Measurements from ENCODE around the gene MCM6.
"Not testable (repeated sequence)": the region's sequence is repeated elsewhere in the genome, so short reads cannot be mapped to it uniquely, and the experiment has no call there.

MCM6 gene

DNA sequence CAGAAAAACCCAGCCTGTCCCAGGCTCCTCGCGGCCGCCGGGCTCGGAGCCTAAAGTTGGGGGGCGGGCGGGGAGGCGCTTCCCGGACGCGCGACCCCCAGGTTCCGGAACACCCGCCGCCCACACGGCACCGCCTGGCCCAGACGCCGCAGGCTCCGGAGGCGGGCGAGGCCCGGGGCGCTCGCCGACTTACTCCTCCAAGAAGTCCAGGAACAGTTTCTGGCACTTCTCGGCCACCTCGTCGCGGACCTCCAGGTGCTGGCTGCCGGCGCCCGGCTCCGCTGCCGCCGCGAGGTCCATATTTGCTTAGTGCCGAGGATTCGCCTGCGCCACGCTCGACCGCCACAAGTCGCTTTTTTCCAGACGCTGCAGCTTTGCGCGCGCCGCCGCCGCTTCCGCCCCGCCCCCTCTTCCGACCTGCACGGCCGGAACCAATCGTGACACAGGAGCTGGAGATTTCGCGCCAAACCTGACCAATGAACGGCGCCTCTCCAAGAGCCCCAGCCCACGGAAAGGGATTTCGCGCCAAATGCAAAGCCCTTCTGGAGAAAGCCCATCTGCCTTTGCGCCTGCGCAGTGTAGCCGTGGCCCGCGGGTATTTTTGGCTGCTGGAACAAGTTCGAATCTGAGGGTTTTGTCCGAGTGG is at the start of gene MCM6:
Gene MCM6 (minus strand): TSS at position 378 of the 646 bp plus-strand sequence. CDS start 78 bp downstream, at position 300.
- DNase-seq = peak; percentile 97

DNA sequence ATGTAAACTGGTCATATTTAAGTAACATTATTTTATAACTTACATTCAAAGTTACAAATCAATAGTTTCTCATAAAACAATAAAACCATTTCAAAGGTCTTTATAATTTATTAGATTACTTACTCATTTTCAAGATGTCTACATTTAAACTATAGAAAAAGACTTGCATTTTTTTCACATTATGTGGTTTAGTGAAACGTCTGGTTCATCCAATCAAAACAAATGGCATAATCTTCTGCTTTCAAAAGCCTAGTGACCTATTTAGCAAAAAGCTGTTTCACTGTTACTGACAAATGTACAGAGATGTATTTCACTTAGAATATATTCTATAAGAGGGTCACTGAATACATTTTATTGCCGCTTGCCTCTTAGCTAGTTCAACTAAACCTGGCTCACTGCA is 49.3 kb upstream of the MCM6 start:
- no peak for DNase-seq

DNA sequence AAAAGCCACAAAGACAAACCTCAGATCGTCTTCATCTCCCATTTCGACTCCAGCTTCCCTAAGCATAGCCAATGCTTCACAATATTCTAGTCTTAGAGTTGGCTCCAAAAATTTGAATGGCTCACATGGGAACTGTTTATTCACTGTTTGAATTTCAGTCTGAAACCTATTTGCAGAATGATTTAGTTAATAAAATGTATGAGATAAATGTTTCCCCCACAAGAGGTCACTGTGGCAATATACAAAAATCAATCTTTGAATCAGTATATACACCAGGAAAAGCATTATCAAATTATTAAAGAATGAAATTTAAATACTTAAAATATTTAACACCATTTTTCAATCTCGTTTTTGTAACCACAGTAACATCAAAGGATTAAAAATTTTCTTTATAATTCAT is 40.0 kb upstream of the MCM6 start:
- DNase-seq = no peak

DNA sequence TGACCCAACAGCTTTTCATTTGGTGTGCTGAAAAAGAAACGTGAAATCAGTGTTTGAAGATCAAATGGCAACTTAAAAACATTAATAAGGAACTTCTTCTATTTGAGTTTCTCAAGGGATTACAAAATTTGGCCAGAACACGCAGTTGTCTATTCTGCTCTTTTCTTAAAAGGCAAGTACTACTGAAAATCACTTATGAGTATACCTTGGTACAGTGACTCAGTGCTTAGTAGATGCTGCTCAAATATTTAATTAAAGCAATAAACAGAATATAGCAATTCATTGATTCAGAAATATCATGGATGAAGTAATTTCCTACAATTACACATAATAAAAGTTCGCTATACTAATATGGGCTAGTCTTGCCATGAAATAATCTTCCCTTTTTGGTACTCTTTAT is 38.2 kb upstream of the MCM6 start:
- no peak for DNase-seq

DNA sequence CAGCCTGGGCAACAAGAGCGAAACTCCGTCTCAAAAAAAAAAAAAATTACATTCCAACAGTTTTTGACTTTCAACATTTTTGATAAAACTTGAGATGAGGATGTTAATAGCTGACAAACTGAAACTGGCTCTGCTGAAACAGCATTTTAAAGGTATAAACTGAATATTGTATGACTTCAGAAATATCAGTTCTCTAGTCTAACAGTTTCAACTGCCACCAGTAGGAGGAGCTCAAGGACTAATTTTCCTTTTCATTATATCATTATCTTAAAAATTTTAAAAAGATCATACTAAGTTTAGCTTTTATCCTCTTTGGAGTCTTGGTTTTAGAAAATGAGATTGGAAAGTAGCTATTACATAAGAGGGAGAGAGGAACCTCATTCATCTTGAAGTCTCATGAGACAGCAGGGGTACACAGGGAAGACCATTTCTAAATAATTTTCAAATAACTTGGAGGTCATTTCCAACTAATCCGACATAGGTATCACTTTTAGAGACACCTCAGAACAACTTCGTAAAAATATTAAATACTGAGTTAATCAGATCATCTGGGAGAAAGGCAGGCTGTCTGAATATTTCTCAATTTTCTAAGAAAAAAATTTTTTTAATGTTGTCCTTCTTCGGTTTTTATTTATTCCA is 37.6 kb upstream of the MCM6 start:
- no peak for DNase-seq

DNA sequence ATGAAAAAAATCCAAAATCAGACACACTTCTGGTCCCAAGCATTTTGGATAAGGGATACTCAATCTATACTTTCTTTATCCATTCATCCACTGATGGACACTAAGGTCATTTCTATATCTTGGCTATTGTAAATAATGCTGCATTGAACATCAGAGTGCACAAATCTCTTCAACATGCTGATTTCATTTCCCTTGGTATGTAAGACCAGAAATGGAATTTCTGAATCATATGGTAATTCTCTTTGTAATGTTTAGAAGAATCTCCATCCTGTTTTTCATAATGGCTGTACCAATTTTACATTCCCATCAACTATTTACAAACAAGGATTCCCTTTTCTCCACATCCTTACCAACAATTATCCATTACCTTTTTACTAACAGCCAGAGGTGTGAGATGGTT is 33.7 kb upstream of the MCM6 start:
- DNase-seq = no peak

DNA sequence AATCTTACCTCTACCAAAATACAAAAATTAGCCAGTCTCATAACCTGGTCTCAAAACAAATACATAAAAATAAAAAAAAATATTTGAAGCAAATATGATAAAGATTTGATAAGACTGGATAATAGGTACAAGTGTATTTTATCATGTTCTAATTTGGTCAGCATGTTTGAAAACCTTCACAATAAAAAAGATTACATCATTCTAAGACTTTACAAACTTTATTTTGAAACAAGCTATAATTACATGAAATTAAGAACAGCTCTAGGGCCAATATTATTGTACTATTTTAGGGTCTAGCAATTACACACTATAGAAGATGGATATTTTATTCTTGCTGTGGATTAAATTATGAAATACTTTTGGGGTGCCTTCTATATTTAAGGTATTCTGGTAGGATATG is 29.4 kb upstream of the MCM6 start:
- no peak for DNase-seq

DNA sequence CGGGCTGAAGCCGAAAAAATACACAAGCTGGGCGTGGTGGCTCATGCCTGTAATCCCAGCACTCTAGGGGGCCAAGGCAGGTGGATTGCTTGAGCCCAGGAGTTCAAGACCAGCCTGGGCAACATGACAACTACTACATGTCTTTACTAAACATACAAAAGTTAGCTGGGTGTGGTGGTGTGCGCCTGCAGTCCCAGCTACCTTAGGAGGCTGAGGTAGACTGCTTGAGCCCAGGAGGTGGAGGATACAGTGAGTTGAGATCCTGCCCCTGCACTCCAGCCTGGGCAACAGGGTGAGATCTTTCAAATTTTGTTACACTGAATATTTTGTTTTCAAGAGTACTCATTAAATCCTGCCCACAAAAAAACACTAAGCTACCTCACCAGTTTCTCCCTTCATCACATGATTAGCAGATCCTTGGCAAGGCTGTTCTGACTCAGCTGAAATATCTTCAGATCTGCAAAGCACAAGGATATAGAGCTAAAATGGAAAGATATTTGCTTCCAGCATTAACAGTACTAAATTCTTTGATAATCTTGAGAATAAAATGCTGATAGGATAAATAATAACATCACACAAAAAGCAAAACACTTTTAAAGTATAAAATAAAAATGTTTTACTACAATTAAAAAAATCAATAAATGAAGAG is 28.2 kb upstream of the MCM6 start:
- no peak for DNase-seq

DNA sequence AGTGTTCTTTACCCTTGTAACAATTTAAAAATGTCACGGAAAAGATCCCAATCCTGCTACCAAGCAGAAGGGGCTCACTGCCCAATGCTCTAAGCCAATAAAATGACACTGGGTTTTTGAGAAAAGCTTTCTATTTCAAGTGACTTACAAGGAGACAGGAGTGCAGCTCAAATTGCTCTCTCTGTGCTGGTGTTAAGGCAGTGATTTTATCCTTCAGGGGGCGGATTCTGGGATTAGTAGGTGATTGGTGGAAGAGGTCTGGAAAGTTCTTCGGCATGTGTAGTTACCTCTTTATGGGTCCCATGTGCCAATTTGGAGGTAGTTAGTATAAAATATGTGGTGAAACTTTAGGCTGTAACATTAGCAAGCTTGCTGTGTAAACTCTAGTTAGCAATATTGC is 27.4 kb upstream of the MCM6 start:
- DNase-seq = no peak

DNA sequence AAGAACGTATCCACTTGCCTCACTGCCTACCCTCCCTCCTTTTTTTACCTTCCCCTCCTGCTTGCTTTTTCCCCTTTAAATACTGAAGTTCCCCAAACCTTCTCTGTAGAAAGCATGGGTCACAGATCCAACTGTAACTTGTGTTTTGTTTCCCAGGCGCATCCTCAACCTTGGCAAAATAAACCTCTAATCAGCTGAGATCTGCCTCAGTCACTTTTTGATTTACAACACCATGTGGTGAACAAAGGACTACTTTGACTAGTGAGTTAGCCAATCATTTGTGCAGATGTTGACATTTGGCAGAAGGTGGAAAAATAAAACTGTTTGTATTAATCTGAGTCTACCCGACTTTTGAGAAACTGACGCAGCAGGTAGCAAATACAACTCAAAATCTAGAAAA is 23.3 kb upstream of the MCM6 start:
- DNase-seq = no peak

DNA sequence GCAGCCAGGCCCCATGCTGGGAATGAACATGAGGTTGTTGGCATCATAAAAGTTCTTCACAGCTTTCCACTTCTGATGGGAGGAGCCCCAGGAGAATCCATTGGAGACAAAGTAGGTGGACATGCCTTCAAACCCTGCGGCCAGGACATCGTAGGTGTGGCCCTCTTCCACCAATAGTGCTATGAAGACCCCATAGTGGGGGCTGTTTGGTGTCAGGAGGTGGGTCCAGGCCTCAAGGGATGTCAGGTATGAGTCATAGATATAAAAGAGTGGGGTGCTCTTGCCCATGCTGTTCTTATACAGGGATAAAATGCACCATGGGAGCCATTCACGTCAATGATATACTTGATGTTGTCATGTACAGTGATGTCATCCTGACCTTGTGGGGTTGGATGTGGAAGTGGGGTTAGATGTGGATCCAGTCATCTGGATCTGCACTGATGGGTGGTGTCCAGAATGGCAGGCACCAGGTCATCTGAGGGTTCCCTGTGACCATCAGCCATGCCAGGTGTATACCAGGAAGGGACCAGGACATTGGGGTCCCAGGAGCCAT is 22.1 kb upstream of the MCM6 start:
- DNase-seq = no peak

DNA sequence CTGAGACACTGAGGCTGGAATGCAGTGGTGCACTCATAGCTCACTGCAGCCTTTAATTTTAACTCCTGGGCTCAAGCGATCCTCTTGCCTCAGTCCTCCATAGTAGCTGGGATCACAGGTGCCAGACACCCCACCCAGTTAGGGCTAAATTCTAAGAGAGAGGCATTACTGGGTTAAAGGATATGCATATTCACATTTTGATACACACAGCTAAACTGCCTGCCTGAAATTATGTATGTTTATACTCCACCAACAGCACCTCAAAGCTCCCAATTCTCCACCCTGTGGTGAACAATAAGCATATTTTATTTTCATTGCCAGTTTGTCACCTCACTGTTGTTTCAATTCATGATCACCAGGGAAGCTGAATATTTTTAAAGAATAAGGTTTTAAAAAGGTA is 18.7 kb upstream of the MCM6 start:
- no peak for DNase-seq

DNA sequence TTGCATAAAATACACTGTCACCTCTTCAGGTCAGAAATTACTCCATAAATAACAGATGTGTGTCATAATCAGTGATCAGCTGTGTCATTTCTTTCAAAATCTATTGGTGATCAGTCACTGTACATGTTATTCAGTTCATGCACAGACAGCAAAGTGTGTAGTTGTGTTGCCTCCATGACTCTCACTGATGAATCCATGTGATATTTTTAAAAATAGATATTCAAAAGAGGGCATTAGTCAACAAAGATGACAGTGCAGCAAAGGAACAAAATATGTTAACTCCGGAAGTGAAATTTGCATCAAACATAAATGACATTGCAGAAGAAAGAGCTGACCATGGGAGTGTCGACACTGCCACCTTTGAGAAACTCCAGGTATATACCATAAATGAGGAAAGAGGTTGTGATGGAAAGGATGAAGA is 17.1 kb upstream of the MCM6 start:
- DNase-seq = no peak

DNA sequence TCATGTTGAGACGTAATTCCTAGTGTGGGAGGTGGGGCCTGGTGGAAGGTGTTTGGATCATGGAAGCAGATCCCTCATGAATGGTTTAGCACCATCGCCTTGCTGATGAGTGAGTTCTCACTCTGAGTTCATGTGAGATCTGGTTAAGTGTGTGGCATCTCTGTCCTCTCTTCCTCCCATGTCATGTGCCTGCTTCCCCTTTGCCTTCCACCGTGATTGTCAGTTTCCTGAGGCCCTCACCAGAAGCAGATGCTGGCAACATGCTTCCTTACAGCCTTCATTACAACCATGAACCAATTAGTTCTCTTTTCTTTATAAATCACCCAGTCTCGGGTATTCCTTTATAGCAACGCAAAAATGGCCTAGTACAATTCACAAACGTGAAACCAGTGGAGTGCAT is 14.6 kb upstream of the MCM6 start:
- no peak for DNase-seq

DNA sequence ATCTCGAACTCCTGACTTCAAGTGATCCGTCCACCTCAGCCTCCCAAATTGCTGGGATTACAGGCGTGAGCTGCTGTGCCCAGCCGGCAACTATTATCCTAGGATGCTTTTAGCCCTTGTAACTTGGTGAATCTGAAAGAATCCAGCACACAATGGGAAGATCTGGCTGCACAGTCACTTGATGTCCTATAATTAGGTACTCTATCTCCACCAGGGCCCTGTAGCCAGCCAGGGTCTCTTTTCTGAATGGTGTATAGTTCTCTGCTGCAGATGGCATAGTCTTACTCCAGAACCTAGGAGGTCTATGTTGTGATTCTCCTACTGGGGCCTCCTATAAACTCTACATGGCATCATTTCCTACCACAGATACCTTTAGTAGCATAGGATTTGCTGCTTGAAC is 13.9 kb upstream of the MCM6 start:
- no peak for DNase-seq

DNA sequence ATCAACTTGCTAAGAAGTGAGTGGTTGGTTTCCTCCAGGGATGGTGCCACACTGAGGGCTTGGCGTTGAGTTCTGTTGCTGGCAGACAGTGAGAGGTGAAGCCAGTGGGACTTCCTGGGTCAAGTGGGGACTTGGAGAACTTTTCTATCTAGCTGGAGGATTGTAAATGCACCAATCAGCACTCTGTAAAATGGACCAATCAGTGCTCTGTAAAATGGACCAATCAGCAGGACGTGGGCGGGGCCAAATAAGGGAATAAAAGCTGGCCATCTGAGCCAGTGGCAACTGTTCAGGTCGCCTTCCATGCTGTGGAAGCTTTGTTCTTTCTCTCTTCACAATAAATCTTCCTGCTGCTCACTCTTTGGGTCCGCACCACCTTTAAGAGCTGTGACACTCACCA is 12.3 kb upstream of the MCM6 start:
- DNase-seq = not testable (repeated sequence)

DNA sequence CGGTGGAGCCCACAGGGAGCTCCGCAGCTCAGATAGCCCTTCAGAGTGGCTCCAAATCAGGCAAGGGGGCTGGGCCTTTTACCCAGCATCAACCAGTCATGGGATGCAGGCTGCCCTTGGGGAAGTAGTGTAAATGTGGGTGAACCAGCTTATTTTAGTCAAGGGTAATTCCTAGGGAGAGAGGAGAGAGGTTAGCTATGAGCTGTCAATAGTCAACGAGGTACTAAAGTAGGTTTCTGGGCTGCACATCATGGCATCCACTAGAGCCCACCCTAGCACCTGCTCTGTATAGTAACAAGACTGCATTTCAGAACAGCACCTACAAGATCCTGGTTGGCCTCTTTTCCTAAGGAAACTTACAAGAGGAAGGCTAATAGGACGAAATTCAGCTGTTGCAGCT is 9.5 kb upstream of the MCM6 start:
- DNase-seq = no peak

DNA sequence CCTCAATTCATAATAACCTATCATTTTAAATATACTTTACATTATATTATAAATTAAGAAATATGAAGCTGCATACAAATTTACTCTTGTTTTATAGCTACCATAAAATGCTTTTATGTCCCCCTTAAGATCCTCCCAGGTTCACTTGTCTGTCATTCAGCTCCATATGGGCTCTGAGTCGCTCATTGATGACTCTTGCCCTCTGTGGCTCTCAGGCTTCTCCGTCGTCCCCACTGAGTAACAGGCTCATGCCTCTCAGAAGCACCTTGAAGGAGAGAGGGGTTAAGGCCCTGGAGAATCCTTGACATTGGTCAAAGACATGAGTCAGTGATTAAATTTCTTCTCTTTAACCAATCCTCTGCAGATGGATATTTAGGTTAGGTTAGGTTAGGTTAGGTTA is 6.2 kb upstream of the MCM6 start:
- DNase-seq = no peak

DNA sequence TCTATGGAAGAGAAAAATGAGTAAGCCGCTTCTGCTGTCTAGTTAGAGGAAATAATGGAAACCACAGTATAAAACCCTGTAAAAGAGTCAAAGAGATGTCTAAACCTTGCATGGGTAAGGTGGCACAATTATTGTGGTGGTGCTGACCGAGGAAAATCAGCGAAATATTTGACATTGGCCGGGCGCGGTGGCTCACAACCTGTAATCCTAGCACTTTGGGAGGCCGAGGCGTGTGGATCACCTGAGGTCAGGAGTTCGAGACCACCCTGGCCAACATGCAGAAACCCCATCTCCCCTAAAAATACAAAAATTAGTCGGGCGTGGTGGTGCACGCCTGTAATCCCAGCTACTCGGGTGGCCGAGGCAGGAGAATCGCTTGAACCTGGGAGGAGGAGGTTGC is 527 bp upstream of the MCM6 start:
- not testable (repeated sequence) for DNase-seq

DNA sequence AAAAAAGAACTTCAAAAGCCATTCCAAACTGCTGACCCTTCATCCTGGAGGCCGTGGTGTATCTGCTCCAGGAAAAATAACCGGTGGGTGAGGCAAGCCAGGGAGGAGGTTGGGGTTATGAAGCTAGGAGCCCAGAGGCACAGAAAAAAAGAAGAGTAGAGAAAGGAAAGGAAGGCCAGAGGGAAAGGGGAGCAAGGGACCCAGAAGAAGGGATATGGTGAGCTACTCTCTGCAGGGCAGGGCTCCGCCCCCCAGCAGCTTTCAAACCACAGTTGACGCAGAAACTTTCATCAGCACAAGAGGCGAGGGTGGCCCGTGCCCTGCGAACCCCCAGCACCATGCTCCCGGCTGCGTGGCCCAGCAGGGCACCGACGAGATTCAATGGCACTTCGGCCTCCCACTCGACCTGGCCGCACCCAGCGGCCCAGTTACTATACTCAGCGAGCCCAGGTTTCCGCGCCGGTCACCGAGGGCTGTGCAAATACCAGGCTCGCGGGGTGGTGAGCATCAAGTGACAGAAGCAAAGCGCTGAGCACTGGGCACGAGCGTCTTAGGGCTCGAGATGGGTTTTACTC is 665 bp downstream of the MCM6 start:
- DNase-seq = peak; percentile 72

DNA sequence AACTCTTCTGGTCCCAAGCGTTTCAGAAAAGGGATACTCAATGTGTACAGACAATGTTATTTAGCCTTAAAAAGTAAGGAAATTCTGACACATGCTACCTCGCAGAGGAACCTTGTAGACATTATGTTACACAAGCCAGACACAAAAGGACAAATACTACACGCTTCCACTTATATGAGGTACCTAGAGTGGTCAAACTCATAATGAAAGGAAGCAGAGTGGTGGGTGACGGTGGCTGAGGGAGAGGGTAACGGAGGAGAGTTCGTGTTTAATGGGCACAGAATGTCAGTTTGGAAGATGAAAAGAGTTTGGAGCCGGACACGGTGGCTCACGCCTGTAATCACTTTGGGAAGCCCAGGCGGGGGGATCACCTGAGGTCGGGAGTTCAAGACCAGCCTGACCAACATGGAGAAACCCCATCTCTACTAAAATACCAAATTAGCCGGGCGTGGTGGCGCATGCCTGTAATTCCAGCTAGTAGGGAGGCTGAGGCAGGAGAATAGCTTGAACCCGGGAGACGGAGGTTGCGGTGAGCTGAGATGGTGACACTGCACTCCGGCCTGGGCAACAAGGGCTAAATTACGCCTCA is 1.4 kb downstream of the MCM6 start:
- no peak for DNase-seq

DNA sequence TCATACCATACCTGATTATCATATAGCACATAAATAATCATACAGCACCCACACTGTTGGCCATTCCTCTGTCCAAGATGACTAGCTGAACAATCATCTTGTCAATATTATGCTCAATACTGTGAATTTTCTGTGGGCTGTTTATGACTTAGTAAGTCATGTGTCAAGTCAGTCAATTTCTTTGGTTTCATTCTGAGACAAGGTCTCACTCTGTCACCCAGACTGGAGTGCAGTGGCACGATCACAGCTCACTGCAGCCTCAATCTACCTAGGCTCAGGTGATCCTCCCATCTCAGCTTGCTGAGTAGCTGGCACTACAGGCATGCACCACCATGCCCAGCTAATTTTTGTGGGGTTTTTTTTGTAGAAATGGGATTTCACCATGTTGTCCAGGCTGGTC is 5.7 kb downstream of the MCM6 start:
- DNase-seq = no peak

DNA sequence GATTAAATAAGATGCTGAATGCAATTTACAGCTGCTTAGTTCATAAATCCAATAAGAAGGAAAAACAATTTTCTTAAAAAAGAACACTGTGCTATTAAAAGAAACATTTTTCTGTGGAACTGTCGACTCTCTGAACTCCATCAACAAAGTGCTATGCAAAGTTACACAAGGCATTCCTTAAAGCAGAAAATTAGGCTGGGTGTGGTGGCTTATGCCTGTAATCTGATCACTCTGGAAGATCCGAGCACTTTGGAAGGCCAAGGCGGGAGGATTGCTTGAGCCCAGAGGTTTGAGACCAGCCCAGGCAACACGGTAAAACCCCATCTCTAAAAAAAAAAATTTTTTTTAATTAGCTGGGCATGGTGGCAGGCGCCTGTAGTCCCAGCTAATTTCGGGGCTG is 13.0 kb downstream of the MCM6 start:
- no peak for DNase-seq

DNA sequence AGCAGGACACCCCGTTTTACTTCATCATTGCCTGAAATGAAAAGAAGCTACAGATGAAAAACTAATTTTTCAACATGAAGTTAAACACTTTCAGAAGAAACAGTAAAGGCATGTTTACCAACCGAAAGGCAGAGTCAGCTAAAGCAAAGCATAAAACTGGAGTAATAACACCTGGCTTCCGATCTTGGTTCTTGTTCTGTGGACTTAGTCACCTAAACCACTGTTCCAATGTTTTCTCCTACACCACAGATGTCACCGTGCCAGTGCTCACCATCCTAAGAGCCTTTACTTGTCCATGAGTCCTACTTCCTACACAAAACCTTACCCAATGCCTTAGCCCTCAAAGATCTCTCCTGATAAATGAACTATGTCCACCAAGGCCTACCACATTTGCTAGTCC is 13.5 kb downstream of the MCM6 start:
- no peak for DNase-seq

Measured in activated CD4-positive, CD25-positive, alpha-beta regulatory T cell treated with anti-CD3 and anti-CD28 coated beads, Interleukin-2, amount 50 U/mL, for 72 hours (primary cell).